ENCODE results near the gene LAYN. TPM values are rescaled to one million over a fixed set of nuclear protein-coding genes. Genes with fewer than 3 reads are reported as not detected.

Gene LAYN
- total RNA-seq, 3 donors from 2014 or later (not counting 1 experiment from before 2014, with no cell fraction given) = 0.94 to 1.8 TPM; not detected in 1

GRCh38 chr11:111573821-111574249, 33.3 kb downstream of the LAYN start:
- DNase-seq (no peak), ATAC-seq (no peak)
- Mint-ChIP-seq H3K4me1 (peaks cover 0 to 10% of the 10 kb centered on the region in 2 donors), H3K4me3 (peak overlapping the region; percentile 70), H3K27ac (peak overlapping the region in 1 of 2 donors; percentile 77), H3K9me3 (no peaks in the 10 kb centered on the region), H3K27me3 (ENCODE audit: low read depth in 2 of 2) (peaks cover 5 to 7% of the 10 kb centered on the region in 2 donors), H3K36me3 (no peaks in the 10 kb centered on the region)
- Histone ChIP-seq H3K27me3 (ENCODE audit: control insufficient read depth, insufficient read depth, low read length) (no peaks in the 10 kb centered on the region), H3K9me3 (ENCODE audit: control insufficient read depth, insufficient read depth, low read length) (no peaks in the 10 kb centered on the region), H3K4me3 (ENCODE audit: low read length) (no peak overlapping the region), H3K27ac (ENCODE audit: low read length) (no peak overlapping the region), H3K36me3 (ENCODE audit: control insufficient read depth, insufficient read depth, low read length) (no peaks in the 10 kb centered on the region), H3K4me1 (ENCODE audit: control insufficient read depth, insufficient read depth, low read length) (no peaks in the 10 kb centered on the region)
- 66% methylated on average over 4 of the region's 4 CpGs for WGBS (ENCODE audit: insufficient coverage)
- TF ChIP-seq CTCF (IDR thresholded peaks at IDR 0.05) = no peak
- intact Hi-C loops (cut with micrococcal nuclease) = no loop called here

- H3K4me1 ChIP-seq (ENCODE audit: control insufficient read depth, insufficient read depth, low read length) = no peaks in the 10 kb centered on the region
- DNase-seq = no peak
- no peaks in the 10 kb centered on the region for H3K36me3 ChIP-seq (ENCODE audit: control insufficient read depth, insufficient read depth, low read length)
- no peak for TF ChIP-seq CTCF (IDR thresholded peaks at IDR 0.05)
- 45% methylated on average over 6 of the region's 7 CpGs for WGBS (ENCODE audit: insufficient coverage)
- Mint-ChIP-seq H3K4me3 (peak overlapping the region; percentile 70), H3K4me1 (peaks cover 0 to 10% of the 10 kb centered on the region in 2 donors), H3K9me3 (no peaks in the 10 kb centered on the region), H3K36me3 (no peaks in the 10 kb centered on the region), H3K27ac (peak overlapping the region in 1 of 2 donors; percentile 77), H3K27me3 (ENCODE audit: low read depth in 2 of 2) (peaks cover 5 to 7% of the 10 kb centered on the region in 2 donors)
- no peak overlapping the region for H3K27ac ChIP-seq (ENCODE audit: low read length)
- intact Hi-C loops (cut with micrococcal nuclease) = no loop called here
- no peaks in the 10 kb centered on the region for H3K27me3 ChIP-seq (ENCODE audit: control insufficient read depth, insufficient read depth, low read length)
- H3K9me3 ChIP-seq (ENCODE audit: control insufficient read depth, insufficient read depth, low read length) = no peaks in the 10 kb centered on the region
- peak; percentile 63 to 72 (median 66) for ATAC-seq
- peak overlapping the region; percentile 5 for H3K4me3 ChIP-seq (ENCODE audit: low read length)
Observed at GRCh38 chr11:111574373-111575225, 34.1 kb downstream of the LAYN start.

- Histone ChIP-seq H3K36me3 (ENCODE audit: control insufficient read depth, insufficient read depth, low read length) (no peaks in the 10 kb centered on the region), H3K4me3 (ENCODE audit: low read length) (no peak overlapping the region), H3K4me1 (ENCODE audit: control insufficient read depth, insufficient read depth, low read length) (no peaks in the 10 kb centered on the region), H3K9me3 (ENCODE audit: control insufficient read depth, insufficient read depth, low read length) (no peaks in the 10 kb centered on the region), H3K27ac (ENCODE audit: low read length) (no peak overlapping the region), H3K27me3 (ENCODE audit: control insufficient read depth, insufficient read depth, low read length) (no peaks in the 10 kb centered on the region)
- Mint-ChIP-seq H3K4me3 (no peak overlapping the region), H3K9me3 (no peaks in the 10 kb centered on the region), H3K27me3 (ENCODE audit: low read depth in 2 of 2) (peaks cover 0 to 5% of the 10 kb centered on the region in 2 donors), H3K36me3 (no peaks in the 10 kb centered on the region), H3K27ac (no peak overlapping the region), H3K4me1 (peaks cover 0 to 10% of the 10 kb centered on the region in 2 donors)
- DNase-seq = no peak
- WGBS (ENCODE audit: insufficient coverage) = 97% methylated on average over 6 of the region's 6 CpGs
- no peak for TF ChIP-seq CTCF (IDR thresholded peaks at IDR 0.05)
- intact Hi-C loops (cut with micrococcal nuclease) = no loop called here
- ATAC-seq = no peak
Observed at GRCh38 chr11:111575740-111576139, 35.2 kb downstream of the LAYN start.

Data from natural killer cell (primary cell).